Activated CD4-positive, alpha-beta T cell treated with anti-CD3 and anti-CD28 coated beads, Interleukin-2, amount 50 U/mL, for 4 hours (primary cell): ENCODE data around the gene RASSF1.

ENCODE experiments used
- DNase-seq, 2 experiments: peaks; one replicate each; pipeline ENCODE4 v3.0.0-alpha.2; 2020

RASSF1 gene

GRCh38 chr3:50341996-50342650, 1.5 kb upstream of the RASSF1 start:
- no peak for DNase-seq

- DNase-seq: no peak
These were observed 901 bp upstream of the RASSF1 start for GRCh38 chr3:50341537-50341936.

GRCh38 chr3:50340147-50340447, 539 bp downstream of the RASSF1 start:
- no peak for DNase-seq

GRCh38 chr3:50339485-50340146, 1.0 kb downstream of the RASSF1 start:
- no peak for DNase-seq

- no peak for DNase-seq
These were observed 1.7 kb downstream of the RASSF1 start for GRCh38 chr3:50338965-50339364.

GRCh38 chr3:50337175-50337861, 3.3 kb downstream of the RASSF1 start:
- DNase-seq: peak; percentile 90 to 92

GRCh38 chr3:50336452-50337174, 4.0 kb downstream of the RASSF1 start:
- peak; percentile 37 to 44 for DNase-seq

- no peak for DNase-seq
These were observed 6.1 kb downstream of the RASSF1 start for GRCh38 chr3:50334339-50335075.

GRCh38 chr3:50333744-50334328, 6.8 kb downstream of the RASSF1 start:
- no peak for DNase-seq

GRCh38 chr3:50331364-50331907, 9.2 kb downstream of the RASSF1 start:
- DNase-seq: no peak

GRCh38 chr3:50330330-50330729, 10.3 kb downstream of the RASSF1 start:
- DNase-seq: no peak

GRCh38 chr3:50327943-50328691, 12.5 kb downstream of the RASSF1 start, which contains the start of gene TUSC2:
Gene TUSC2, minus strand, starts transcription at chr3:50328223. Its CDS starts 124 bp downstream, at chr3:50328099.
- DNase-seq: peak; percentile 92 to 93

GRCh38 chr3:50327129-50327528, 13.5 kb downstream of the RASSF1 start:
- DNase-seq: no peak

GRCh38 chr3:50326182-50326541, 14.5 kb downstream of the RASSF1 start:
- DNase-seq: no peak

- DNase-seq: no peak
These were observed 15.0 kb downstream of the RASSF1 start for GRCh38 chr3:50325497-50326181.

GRCh38 chr3:50325113-50325480, 15.5 kb downstream of the RASSF1 start:
- DNase-seq: no peak

GRCh38 chr3:50324351-50325112, 16.1 kb downstream of the RASSF1 start:
- peak; percentile 46 to 55 for DNase-seq

- DNase-seq: no peak
These were observed 16.9 kb downstream of the RASSF1 start for GRCh38 chr3:50323614-50324199.

- DNase-seq: no peak
These were observed 17.5 kb downstream of the RASSF1 start for GRCh38 chr3:50323092-50323600.
